ENCODE data around the gene SLC30A5.

The SLC30A5 gene

GRCh38 chr5:69167929-69168328 lies 74.1 kb downstream of the SLC30A5 start:
- no peak for DNase-seq

DNA sequence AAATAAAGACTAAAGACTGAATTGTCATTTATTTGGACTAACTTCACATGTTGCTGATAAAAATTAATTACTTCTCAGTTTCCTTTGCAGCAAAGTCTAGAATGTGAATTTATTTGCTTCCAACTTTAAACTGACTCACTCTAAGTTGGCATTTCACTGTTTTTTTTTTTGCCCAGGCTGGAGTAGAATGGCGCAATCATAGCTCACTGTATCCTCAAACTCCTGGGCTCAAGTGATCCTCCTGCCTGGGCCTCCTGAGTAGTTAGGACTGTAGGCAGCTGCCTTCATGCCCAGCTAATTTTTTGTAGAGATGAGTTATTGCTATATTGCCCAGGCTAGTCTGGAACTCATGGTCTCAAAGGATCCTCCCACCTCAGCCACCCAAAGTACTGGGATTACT lies 76.7 kb downstream of the SLC30A5 start:
- no peak for DNase-seq

DNA sequence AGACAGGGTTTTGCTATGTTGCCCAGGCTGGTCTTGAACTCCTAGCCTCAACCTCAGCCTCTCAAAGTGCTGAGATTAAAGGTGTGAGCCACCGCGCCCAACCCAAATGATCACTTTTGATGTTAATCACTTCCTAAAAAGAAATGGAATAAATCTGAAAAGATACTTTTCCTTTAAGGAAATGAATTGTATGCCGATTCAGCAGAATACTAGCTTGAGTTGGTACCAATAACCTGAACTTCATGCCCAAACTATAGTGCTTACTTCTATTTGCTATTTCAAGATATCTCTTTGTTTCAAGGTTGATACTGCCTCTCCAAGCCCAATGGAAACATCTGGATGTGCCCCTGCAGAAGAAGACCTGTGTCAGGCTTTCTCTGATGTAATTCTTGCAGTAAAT lies 77.2 kb downstream of the SLC30A5 start:
- DNase-seq = no peak
